Fibroblast of pulmonary artery (primary cell): ENCODE data around the gene NXT1.
A peak's percentile ranks its signal among the peaks of the same experiment; 100 is the strongest.

Source experiments
- DNase-seq: peaks from one replicate; pipeline ENCODE4 v3.0.0-alpha.2; 2010; ENCODE audit warnings: low read depth
- H3K4me3 ChIP-seq: replicated peaks from 2 replicates; pipeline ENCODE4 v1.5.1; 2011; ENCODE audit warnings: low read depth, mild to moderate bottlenecking, control low read depth, low read length, moderate library complexity
- CTCF ChIP-seq: IDR thresholded peaks from 2 replicates; pipeline ENCODE4 v1.5.1; 2011; ENCODE audit warnings: mild to moderate bottlenecking, control low read depth, low read length, inconsistent platforms; ENCODE audit errors: missing control alignments

NXT1 gene

GRCh38 chr20:23327617-23328333 is 22.8 kb upstream of the NXT1 start:
- no peak for DNase-seq
- no peak for TF ChIP-seq CTCF
- H3K4me3 ChIP-seq, result no peak overlapping the region

- TF ChIP-seq CTCF, result no peak
- DNase-seq, result peak; percentile 66
- no peak overlapping the region for H3K4me3 ChIP-seq
Observed at GRCh38 chr20:23331450-23332350, 18.9 kb upstream of the NXT1 start.

GRCh38 chr20:23332467-23332866 is 18.1 kb upstream of the NXT1 start:
- H3K4me3 ChIP-seq, result no peak overlapping the region
- TF ChIP-seq CTCF, result no peak
- no peak for DNase-seq

GRCh38 chr20:23334111-23334510 is 16.5 kb upstream of the NXT1 start:
- no peak for TF ChIP-seq CTCF
- no peak for DNase-seq
- no peak overlapping the region for H3K4me3 ChIP-seq

GRCh38 chr20:23335521-23335920 is 15.1 kb upstream of the NXT1 start:
- DNase-seq, result no peak
- no peak for TF ChIP-seq CTCF
- no peak overlapping the region for H3K4me3 ChIP-seq

GRCh38 chr20:23336476-23336875 is 14.1 kb upstream of the NXT1 start:
- TF ChIP-seq CTCF, result no peak
- no peak for DNase-seq

GRCh38 chr20:23337312-23337711 is 13.3 kb upstream of the NXT1 start:
- no peak overlapping the region for H3K4me3 ChIP-seq
- TF ChIP-seq CTCF, result no peak
- DNase-seq, result no peak

More at GRCh38 chr20:23336476-23336875, 14.1 kb upstream of the NXT1 start:
- no peak overlapping the region for H3K4me3 ChIP-seq
